Activated CD8-positive, alpha-beta T cell treated with anti-CD3 and anti-CD28 coated beads for 36 hours (primary cell): ENCODE measurements around the gene MYOCD. TPM values are rescaled to one million over a fixed set of nuclear protein-coding genes. Genes with fewer than 3 reads are reported as not detected.

ENCODE experiments used
- ATAC-seq: fragments of 200-7000 bp; cut with Tn5 transposase; one replicate; pipeline ENCODE4 v1.10.0; 2021; ENCODE audit warnings: mild to moderate bottlenecking, moderate library complexity
- CTCF ChIA-PET: fragments of 350-600 bp; sonication (Branson Sonifier 250); formaldehyde crosslinking; loops from one replicate; lab custom pipeline; 2021; ENCODE audit warnings: antibody characterized with exemption; lab: Charles Lee
- POLR2A ChIA-PET: fragments of 350-600 bp; sonication (Branson Sonifier 250); formaldehyde crosslinking; loops from one replicate; lab custom pipeline; 2021; ENCODE audit warnings: antibody characterized with exemption; lab: Charles Lee
- DNase-seq: peaks from one replicate; pipeline ENCODE4 v3.0.0-alpha.2; 2020
- H3K27ac Mint-ChIP-seq: one replicate; pipeline ENCODE4 v1.8.0; 2021; ENCODE audit warnings: mild to moderate bottlenecking, mixed read lengths
- H3K27me3 Mint-ChIP-seq: one replicate; pipeline ENCODE4 v1.8.0; 2021; ENCODE audit warnings: mixed read lengths
- H3K36me3 Mint-ChIP-seq: one replicate; pipeline ENCODE4 v1.8.0; 2021; ENCODE audit warnings: low read depth, mixed read lengths
- H3K4me1 Mint-ChIP-seq: one replicate; pipeline ENCODE4 v1.8.0; 2021; ENCODE audit warnings: low read depth, mixed read lengths
- H3K4me3 Mint-ChIP-seq: one replicate; pipeline ENCODE4 v1.8.0; 2021; ENCODE audit warnings: mild to moderate bottlenecking, moderate library complexity, mixed read lengths
- H3K9me3 Mint-ChIP-seq: one replicate; pipeline ENCODE4 v1.8.0; 2021; ENCODE audit warnings: mixed read lengths
- CTCF ChIP-seq: fragments of 200-600 bp; IDR thresholded peaks from one replicate; pipeline ENCODE4 v1.8.0; 2022; ENCODE audit warnings: antibody characterized with exemption, mild to moderate bottlenecking
- intact Hi-C: fragments of 100-400 bp; cut with micrococcal nuclease; formaldehyde crosslinking; loops from one replicate; pipeline ENCODE4 v1.10.0; 2022
- total RNA-seq, 2 experiments: library from RNA; stranded (reverse); gene quantifications; one replicate each; pipeline ENCODE4 v1.2.3, GENCODE V29; 2021

MYOCD gene
- total RNA-seq, 2 experiments from 2014 or later: not detected

DNA sequence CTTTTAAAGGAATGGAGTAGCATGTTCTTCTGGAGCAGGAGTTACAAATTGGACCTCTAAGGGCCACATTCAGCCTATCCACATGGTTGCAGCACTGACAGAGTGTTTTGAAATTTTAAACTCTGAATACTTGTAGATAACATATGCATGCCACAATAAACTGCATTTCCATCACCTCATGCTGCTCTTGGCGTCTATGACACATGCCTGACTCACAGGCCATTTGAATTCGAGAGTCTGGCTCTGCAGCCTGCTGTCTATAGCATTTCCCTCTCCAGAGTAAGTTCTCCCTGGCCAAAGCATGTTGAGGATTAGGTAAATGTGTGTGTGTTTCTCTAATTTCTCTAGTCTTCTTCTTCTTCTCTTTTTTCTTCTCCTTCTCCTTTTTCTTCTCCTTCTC lies 28.7 kb upstream of the MYOCD start:
- ChIA-PET CTCF (no interaction called here), POLR2A (no interaction called here)
- H3K4me3 Mint-ChIP-seq: no peak overlapping the region
- ATAC-seq: no peak
- no peaks in the 10 kb centered on the region for H3K36me3 Mint-ChIP-seq
- H3K4me1 Mint-ChIP-seq: no peaks in the 10 kb centered on the region
- intact Hi-C loops: no loop called here
- H3K9me3 Mint-ChIP-seq: peaks cover 4% of the 10 kb centered on the region
- H3K27me3 Mint-ChIP-seq: peaks cover 7% of the 10 kb centered on the region
- DNase-seq: no peak
- TF ChIP-seq CTCF: no peak
- no peak overlapping the region for H3K27ac Mint-ChIP-seq

GRCh38 chr17:12637745-12638651 lies 27.7 kb upstream of the MYOCD start:
- POLR2A ChIA-PET: no interaction called here
- Mint-ChIP-seq H3K36me3 (no peaks in the 10 kb centered on the region), H3K9me3 (peaks cover 4% of the 10 kb centered on the region), H3K27me3 (peaks cover 7% of the 10 kb centered on the region), H3K4me1 (no peaks in the 10 kb centered on the region), H3K4me3 (no peak overlapping the region), H3K27ac (no peak overlapping the region)
- no peak for ATAC-seq
- CTCF ChIA-PET: no interaction called here
- intact Hi-C loops: no loop called here
- no peak for DNase-seq
- no peak for TF ChIP-seq CTCF

- CTCF ChIA-PET: no interaction called here
- no peak for TF ChIP-seq CTCF
These were observed 25.3 kb upstream of the MYOCD start for GRCh38 chr17:12640364-12640763.

GRCh38 chr17:12641084-12641483 lies 24.6 kb upstream of the MYOCD start:
- TF ChIP-seq CTCF: no peak
- no peak for DNase-seq
- ChIA-PET CTCF (no interaction called here), POLR2A (no interaction called here)
- ATAC-seq: no peak
- Mint-ChIP-seq H3K4me1 (no peaks in the 10 kb centered on the region), H3K4me3 (no peak overlapping the region), H3K36me3 (no peaks in the 10 kb centered on the region), H3K27ac (no peak overlapping the region), H3K9me3 (no peaks in the 10 kb centered on the region), H3K27me3 (no peaks in the 10 kb centered on the region)
- intact Hi-C loops: no loop called here

More at GRCh38 chr17:12640364-12640763, 25.3 kb upstream of the MYOCD start:
- Mint-ChIP-seq H3K4me3 (no peak overlapping the region), H3K27me3 (peaks cover under 1% of the 10 kb centered on the region), H3K27ac (no peak overlapping the region), H3K9me3 (peaks cover 4% of the 10 kb centered on the region), H3K36me3 (no peaks in the 10 kb centered on the region), H3K4me1 (no peaks in the 10 kb centered on the region)
- intact Hi-C loops: no loop called here
- no peak for DNase-seq
- ATAC-seq: no peak
- POLR2A ChIA-PET: no interaction called here

GRCh38 chr17:12642034-12642433 lies 23.7 kb upstream of the MYOCD start:
- Mint-ChIP-seq H3K36me3 (no peaks in the 10 kb centered on the region), H3K9me3 (no peaks in the 10 kb centered on the region), H3K4me1 (no peaks in the 10 kb centered on the region), H3K4me3 (no peak overlapping the region), H3K27me3 (no peaks in the 10 kb centered on the region), H3K27ac (no peak overlapping the region)
- CTCF ChIA-PET: no interaction called here
- POLR2A ChIA-PET: no interaction called here
- intact Hi-C loops: no loop called here
- ATAC-seq (no peak), DNase-seq (no peak)
- no peak for TF ChIP-seq CTCF
